HG02759 (cell line): ENCODE data around the gene IGSF23.

Experiments
- ATAC-seq: cut with Tn5 transposase; IDR thresholded peaks from one replicate; pipeline ENCODE4 v1.9.1; 2021; ENCODE audit warnings: mild to moderate bottlenecking, moderate library complexity; ENCODE audit not compliant: unreplicated experiment

IGSF23 gene

DNA sequence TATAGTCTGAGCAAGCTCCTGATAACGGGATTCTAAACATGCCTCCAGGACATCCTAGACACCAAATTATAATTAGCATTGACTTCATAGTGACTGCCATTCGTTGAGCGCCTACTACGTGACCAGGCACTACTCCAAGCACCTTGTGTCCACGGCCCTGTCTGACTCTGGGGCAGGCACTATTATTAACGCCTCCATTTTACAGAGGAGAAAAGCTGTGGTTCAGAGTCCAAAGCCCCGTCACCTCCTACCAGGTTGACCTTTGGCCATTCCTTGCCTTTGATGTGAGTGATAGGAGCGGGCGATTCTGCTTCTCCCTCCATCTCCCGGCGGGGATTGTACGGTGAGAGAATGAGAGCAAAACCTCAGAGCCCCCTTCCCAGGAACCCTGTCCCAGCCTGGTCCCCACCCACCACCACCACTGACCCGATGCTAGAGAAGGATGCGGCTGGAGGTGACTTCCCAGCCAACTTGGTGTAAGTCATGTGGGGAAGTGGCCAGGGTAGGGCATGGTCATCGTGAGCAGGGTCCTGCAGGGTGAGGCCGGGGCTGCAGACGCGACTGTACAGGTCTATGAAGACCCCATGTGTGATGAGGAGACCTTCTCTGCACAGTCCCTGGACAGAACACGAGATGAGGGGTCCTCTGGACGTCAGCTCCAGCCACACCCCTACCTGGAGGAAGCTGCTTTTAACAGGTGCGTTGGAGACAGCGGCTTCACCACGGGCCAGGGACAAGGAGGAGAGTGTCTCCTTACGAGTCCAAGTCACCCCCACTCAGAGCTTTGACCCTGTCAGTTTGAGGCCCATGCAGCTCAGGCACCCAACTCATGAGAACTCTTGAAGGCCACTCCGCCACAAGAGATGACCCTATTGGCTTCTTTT is at the start of gene IGSF23:
Gene IGSF23, plus strand, starts transcription at position 269 of the 884 bp plus-strand sequence. Its CDS starts 83 bp downstream, at position 352.
- no peak for ATAC-seq

GRCh38 chr19:44566984-44567383 is 46.4 kb upstream of the IGSF23 start:
- ATAC-seq = no peak

DNA sequence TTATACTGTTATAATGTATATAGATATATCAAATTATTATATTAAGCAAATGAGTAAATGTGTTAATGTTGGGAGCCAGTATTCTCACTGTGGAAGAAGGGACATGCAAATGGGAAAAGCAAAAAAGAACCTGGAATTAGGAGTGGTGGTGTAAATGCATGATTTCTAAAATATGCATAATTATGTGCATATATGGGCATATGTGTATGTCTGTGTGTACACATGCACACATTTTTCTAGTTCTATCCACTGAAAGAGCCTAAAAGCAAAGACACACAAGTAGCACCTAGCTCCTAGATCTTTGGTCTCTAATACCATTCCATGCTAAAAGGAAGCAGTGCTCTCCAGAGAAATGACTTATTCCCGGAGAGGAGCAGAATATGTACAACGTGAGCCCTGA is 45.6 kb upstream of the IGSF23 start:
- ATAC-seq = no peak

GRCh38 chr19:44570603-44570983 is 42.8 kb upstream of the IGSF23 start:
- ATAC-seq = no peak

- no peak for ATAC-seq
Measured at GRCh38 chr19:44570984-44571684, 42.2 kb upstream of the IGSF23 start.

- no peak for ATAC-seq
Measured at GRCh38 chr19:44571830-44572580, 41.4 kb upstream of the IGSF23 start.

DNA sequence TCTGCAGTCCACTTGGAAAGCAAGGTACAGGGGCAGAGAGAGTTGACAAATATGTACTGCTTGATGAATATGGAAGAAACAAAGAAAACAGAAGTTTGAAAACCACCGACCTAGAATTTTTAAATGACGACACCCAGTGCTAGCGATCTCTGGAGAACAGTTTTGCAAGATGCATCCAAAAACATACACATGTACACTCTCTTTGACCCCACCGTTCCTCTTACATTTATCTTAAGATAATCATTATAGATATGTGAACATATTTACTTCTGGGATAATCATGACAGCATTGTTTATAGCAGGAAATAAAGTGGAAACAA is 40.8 kb upstream of the IGSF23 start:
- no peak for ATAC-seq

DNA sequence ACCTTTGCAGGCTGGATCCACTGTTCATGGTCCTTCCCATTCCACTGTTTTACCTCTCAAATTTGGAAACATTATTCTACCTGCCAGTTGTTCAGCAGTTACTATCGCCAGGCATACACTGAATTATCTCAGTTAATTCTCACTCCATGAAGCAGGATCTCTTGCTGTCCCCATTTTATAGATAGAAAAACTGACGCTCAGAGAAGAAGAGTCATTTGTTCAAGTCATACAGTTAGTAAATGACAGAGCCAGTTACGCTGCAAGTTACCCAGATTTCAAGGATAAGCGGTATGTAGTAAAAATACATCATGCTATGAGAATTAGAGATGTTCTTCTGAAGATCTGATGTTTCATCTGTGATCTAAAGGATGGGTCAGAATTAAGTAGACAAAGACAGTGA is 40.2 kb upstream of the IGSF23 start:
- ATAC-seq = no peak

- no peak for ATAC-seq
Measured at GRCh38 chr19:44573627-44574026, 39.7 kb upstream of the IGSF23 start.

GRCh38 chr19:44574186-44574950 is 39.0 kb upstream of the IGSF23 start:
- no peak for ATAC-seq

GRCh38 chr19:44575116-44575700 is 38.2 kb upstream of the IGSF23 start:
- ATAC-seq = no peak

DNA sequence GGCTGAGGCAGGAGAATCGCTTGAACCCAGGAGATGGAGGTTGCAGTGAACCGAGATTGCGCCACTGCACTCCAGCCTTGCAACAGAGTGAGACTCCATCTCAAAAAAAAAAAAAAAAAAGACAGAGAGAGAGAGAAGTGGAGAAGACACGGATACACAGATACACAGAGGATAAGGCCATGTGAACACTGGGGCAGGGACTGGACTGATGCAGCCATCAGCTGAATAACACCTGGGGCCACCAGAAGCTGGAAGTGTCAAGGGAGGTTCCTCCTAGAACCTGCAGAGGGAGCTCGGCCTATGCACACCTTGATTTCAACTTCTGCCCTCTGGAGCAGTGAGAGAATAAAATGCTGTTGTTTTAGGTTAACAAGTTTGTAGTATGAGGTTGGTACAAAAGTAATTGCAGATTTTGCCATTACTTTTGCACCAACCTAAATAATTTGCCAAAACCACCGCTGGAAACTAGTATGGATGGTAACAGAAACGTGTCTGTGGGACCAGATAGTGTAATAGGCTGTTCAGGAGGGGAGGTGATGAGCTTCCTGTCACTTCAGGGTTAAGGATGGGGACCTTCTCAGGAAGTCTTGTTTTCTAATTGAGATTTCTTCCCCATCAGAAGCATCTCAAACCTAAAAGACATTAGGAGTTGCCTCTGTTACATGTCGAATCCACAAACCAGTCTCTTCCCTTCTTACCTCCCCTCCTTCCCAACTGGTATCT is 36.4 kb upstream of the IGSF23 start:
- ATAC-seq = no peak

GRCh38 chr19:44577566-44577874 is 35.8 kb upstream of the IGSF23 start:
- no peak for ATAC-seq

GRCh38 chr19:44579663-44580365 is 33.5 kb upstream of the IGSF23 start:
- no peak for ATAC-seq

GRCh38 chr19:44580366-44580895 is 32.9 kb upstream of the IGSF23 start:
- ATAC-seq = no peak

- no peak for ATAC-seq
Measured at GRCh38 chr19:44581288-44581687, 32.1 kb upstream of the IGSF23 start.

DNA sequence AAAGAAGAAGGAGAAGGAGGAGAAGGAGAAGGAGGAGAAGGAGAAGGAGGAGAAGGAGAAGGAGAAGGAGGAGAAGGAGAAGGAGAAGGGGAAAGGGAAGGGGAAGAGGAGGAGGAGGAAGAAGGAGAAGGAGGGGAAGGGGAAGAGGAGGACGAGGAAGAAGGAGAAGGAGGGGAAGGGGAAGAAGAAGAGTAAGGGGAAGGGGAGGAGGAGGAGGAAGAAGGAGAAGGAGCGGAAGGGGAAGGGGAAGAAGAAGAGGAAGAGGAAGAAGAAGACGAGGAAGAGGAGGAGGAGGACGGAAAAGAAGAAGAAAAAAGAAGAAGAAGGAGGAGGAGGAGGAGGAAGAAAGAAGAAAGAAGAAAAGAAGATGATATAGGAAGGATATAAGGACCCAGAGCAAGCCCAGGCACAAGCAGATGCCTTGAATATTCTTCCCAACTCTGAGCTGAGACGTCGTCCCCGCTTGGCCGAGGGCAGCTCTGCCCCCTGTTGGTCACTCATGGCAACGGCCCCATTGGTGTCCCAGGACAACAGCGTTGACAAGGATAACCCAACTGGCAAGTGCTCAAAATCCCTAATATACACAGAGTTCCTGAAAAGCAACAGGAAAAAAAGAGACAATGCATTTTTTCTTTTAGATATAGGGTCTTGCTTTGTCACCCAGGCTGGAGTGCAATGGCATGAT is 30.6 kb upstream of the IGSF23 start:
- no peak for ATAC-seq

- ATAC-seq = no peak
Measured at GRCh38 chr19:44585371-44586133, 27.8 kb upstream of the IGSF23 start.
